A673 (cell line): ENCODE results near the gene ACYP2. TPM values are rescaled to one million over a fixed set of nuclear protein-coding genes. Genes with fewer than 3 reads are reported as not detected.

ENCODE experiments used
- BruUV-seq: library from RNA; stranded (reverse); fragments of 400-500 nt; replicated peaks from 2 replicates; lab custom pipeline; 2021; lab: Mats Ljungman, UMichigan
- CTCF ChIA-PET: fragments of 300-600 bp; sonication (Branson Sonifier 250); formaldehyde crosslinking; loops from one replicate; lab custom pipeline; 2022; ENCODE audit warnings: antibody characterized with exemption; lab: Charles Lee
- POLR2A ChIA-PET: fragments of 300-600 bp; sonication (Branson Sonifier 250); formaldehyde crosslinking; loops from one replicate; lab custom pipeline; 2022; ENCODE audit warnings: antibody characterized with exemption; ENCODE audit not compliant: low non-redundant PET; lab: Charles Lee
- DNase-seq: peaks from one replicate; pipeline ENCODE4 v3.0.0-alpha.2; 2015; ENCODE audit warnings: low spot score
- H3K27ac ChIP-seq: fragments of 200-600 bp; sonication (generic); 2 replicates; pipeline ENCODE4 v1.5.1; 2016; ENCODE audit warnings: mixed run types, low read depth, mild to moderate bottlenecking, mixed read lengths, antibody characterized with exemption, low read length; ENCODE audit not compliant: poor library complexity, severe bottlenecking
- H3K27me3 ChIP-seq: fragments of 200-600 bp; sonication (generic); replicated peaks from 2 replicates; pipeline ENCODE4 v1.6.1; 2017; ENCODE audit warnings: mixed run types, low read depth, mild to moderate bottlenecking, mixed read lengths, antibody characterized with exemption, low read length; ENCODE audit not compliant: insufficient read depth, poor library complexity
- H3K36me3 ChIP-seq: fragments of 200-600 bp; sonication (generic); 2 replicates; pipeline ENCODE4 v1.6.1; 2016; ENCODE audit warnings: mixed run types, mild to moderate bottlenecking, mixed read lengths, antibody characterized with exemption, low read length; ENCODE audit not compliant: insufficient read depth, poor library complexity, severe bottlenecking
- H3K4me1 ChIP-seq: fragments of 200-600 bp; sonication (generic); 2 replicates; pipeline ENCODE4 v1.6.1; 2017; ENCODE audit warnings: mixed run types, mild to moderate bottlenecking, mixed read lengths, antibody characterized with exemption, low read length; ENCODE audit not compliant: insufficient read depth, poor library complexity, severe bottlenecking
- H3K4me3 ChIP-seq: fragments of 200-600 bp; sonication (generic); 2 replicates; pipeline ENCODE4 v1.5.1; 2016; ENCODE audit warnings: low read depth, mixed run types, mild to moderate bottlenecking, mixed read lengths, low read length; ENCODE audit not compliant: poor library complexity, severe bottlenecking
- H3K9me3 ChIP-seq: fragments of 200-600 bp; sonication (generic); 2 replicates; pipeline ENCODE4 v1.6.1; 2016; ENCODE audit warnings: mixed run types, low read depth, mild to moderate bottlenecking, mixed read lengths, antibody characterized with exemption, low read length; ENCODE audit not compliant: poor library complexity, severe bottlenecking
- CTCF ChIP-seq: fragments of 300-800, 200-600 bp; sonication (generic); conservative IDR thresholded peaks from 2 replicates; pipeline ENCODE4 v1.5.1; 2017; ENCODE audit warnings: low read depth, mild to moderate bottlenecking, antibody characterized with exemption, low read length, moderate library complexity, mixed read lengths
- EZH2 ChIP-seq: fragments of 200-600 bp; sonication (generic); IDR thresholded peaks from 2 replicates; pipeline ENCODE4 v1.6.1; 2017; ENCODE audit warnings: borderline replicate concordance, low read depth, mild to moderate bottlenecking, mixed read lengths, antibody characterized with exemption, low read length; ENCODE audit not compliant: poor library complexity, severe bottlenecking
- intact Hi-C: fragments of 100-400 bp; cut with micrococcal nuclease; formaldehyde crosslinking; loops from one replicate; pipeline ENCODE4 v1.10.0; 2022; ENCODE audit not compliant: unreplicated experiment
- total RNA-seq: library from RNA; stranded (reverse); gene quantifications from 2 replicates; pipeline ENCODE4 v1.2.3, GENCODE V29; 2021

The ACYP2 gene
- total RNA-seq, 1 experiment from 2014 or later = 10.1 TPM

DNA sequence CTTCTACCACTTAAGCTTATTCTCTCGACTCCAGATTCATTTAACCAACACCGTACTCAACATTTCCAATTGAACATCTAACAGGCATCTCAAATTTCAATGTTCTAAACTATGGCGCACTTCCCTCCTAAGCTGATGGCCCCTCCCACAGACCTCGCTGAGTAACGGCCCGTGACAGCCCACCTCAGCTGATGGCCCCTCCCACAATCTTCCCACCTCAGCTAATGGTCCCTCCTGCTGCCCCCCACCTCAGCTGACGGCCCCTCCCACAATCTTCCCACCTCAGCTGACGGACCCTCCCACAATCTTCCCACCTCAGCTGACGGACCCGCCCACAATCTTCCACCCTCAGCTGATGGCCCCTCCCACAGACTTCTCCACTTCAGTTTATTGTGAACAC lies 197.7 kb downstream of the ACYP2 start:
- no peaks in the 10 kb centered on the region for H3K36me3 ChIP-seq
- peaks cover 6% of the 10 kb centered on the region for H3K4me1 ChIP-seq
- ChIA-PET POLR2A (no interaction called here), CTCF (no interaction called here)
- no peak for TF ChIP-seq CTCF
- H3K27me3 ChIP-seq = no peaks in the 10 kb centered on the region
- no peak overlapping the region for H3K27ac ChIP-seq
- peaks cover 9% of the 10 kb centered on the region for H3K9me3 ChIP-seq
- intact Hi-C loops = no loop called here
- no TSS peak for BruUV-seq
- no peak overlapping the region for H3K4me3 ChIP-seq
- DNase-seq = no peak

DNA sequence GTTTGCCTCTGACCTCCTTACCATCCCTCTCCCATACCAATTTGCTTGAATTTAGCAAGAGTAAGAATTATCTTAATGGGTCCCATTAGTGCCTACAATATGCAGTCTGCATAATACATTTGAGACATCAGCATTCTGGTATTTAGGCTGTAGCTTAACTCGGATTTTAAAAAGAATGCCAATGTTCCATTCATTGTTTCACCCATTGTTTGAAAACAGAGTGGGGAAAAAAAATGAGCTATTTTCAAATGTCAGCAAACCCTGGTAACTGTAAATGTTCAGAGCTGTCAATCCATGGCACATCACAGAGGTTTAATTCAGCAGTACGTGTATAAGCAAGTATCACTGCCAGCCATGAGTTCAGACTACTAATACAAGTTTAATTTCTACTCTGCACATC lies 202.6 kb downstream of the ACYP2 start:
- DNase-seq = no peak
- Histone ChIP-seq H3K4me3 (no peak overlapping the region), H3K27me3 (no peaks in the 10 kb centered on the region), H3K4me1 (no peaks in the 10 kb centered on the region), H3K9me3 (peaks cover 9% of the 10 kb centered on the region), H3K36me3 (no peaks in the 10 kb centered on the region), H3K27ac (no peak overlapping the region)
- intact Hi-C loops = no loop called here
- ChIA-PET POLR2A (no interaction called here), CTCF (no interaction called here)
- no peak for TF ChIP-seq EZH2
- TF ChIP-seq CTCF = no peak
- BruUV-seq = no TSS peak

- CTCF ChIA-PET = no interaction called here
- Histone ChIP-seq H3K27me3 (no peaks in the 10 kb centered on the region), H3K36me3 (no peaks in the 10 kb centered on the region), H3K9me3 (peaks cover 9% of the 10 kb centered on the region), H3K4me3 (no peak overlapping the region), H3K4me1 (no peaks in the 10 kb centered on the region), H3K27ac (no peak overlapping the region)
- intact Hi-C loops = no loop called here
- TF ChIP-seq CTCF = no peak
- no peak for TF ChIP-seq EZH2
- no TSS peak for BruUV-seq
- peak; percentile 24 for DNase-seq
- POLR2A ChIA-PET = no interaction called here
Measured at GRCh38 chr2:54318821-54319220, 203.4 kb downstream of the ACYP2 start.
